ENCODE data around the gene DNMT3A. TPM values are rescaled to one million over a fixed set of nuclear protein-coding genes. Genes with fewer than 3 reads are reported as not detected.

DNMT3A gene
- total RNA-seq, 4 donors from 2014 or later = 16.1 to 33.7 (median 21.0) TPM

DNA sequence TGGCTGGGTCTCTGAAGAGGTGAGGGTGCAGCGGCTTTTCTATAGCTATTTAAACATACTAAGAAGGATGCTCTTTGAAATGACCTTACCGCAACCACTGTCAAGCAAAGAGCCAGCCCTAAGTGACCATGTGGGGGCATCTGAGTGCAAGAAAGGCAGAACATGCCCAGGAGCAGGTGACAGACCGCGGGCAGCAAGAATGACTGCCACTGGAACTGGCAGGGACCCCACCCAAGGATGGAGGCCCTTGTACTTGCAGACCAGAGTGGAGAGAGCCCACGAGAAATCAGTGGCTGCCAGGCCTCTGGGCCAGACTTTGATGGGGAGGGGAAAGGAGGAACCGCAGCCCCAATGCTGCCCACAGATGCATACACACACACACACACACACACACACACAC lies 33.1 kb downstream of the DNMT3A start:
- Histone ChIP-seq H3K4me1 (peaks cover 15 to 46% (median 32%) of the 10 kb centered on the region in 4 donors), H3K27me3 (no peaks in the 10 kb centered on the region), H3K9me3 (no peaks in the 10 kb centered on the region), H3K27ac (no peak overlapping the region), H3K36me3 (no peaks in the 10 kb centered on the region), H3K4me3 (no peak overlapping the region)
- TF ChIP-seq POLR2A (IDR thresholded peaks at IDR 0.05) (no peak), EP300 (IDR thresholded peaks at IDR 0.05; ENCODE audit: low read depth) (no peak), POLR2AphosphoS5 (IDR thresholded peaks at IDR 0.05) (no peak)
- TF ChIP-seq, protein P1, sequence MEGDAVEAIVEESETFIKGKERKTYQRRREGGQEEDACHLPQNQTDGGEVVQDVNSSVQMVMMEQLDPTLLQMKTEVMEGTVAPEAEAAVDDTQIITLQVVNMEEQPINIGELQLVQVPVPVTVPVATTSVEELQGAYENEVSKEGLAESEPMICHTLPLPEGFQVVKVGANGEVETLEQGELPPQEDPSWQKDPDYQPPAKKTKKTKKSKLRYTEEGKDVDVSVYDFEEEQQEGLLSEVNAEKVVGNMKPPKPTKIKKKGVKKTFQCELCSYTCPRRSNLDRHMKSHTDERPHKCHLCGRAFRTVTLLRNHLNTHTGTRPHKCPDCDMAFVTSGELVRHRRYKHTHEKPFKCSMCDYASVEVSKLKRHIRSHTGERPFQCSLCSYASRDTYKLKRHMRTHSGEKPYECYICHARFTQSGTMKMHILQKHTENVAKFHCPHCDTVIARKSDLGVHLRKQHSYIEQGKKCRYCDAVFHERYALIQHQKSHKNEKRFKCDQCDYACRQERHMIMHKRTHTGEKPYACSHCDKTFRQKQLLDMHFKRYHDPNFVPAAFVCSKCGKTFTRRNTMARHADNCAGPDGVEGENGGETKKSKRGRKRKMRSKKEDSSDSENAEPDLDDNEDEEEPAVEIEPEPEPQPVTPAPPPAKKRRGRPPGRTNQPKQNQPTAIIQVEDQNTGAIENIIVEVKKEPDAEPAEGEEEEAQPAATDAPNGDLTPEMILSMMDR (IDR thresholded peaks at IDR 0.05) = no peak
- WGBS, 2 donors (ENCODE audit: low coverage in 1 of 2) = 89% methylated on average over 6 of the region's 6 CpGs; no CpG with 5 or more reads in 1 of the 2 donors
- intact Hi-C loops (cut with DNase I; ENCODE audit: low total_unique reads) = no loop called here
- in situ Hi-C loops (cut with MboI; ENCODE audit: low pct_ligation_motif_present in 1 of 4, low pct_unique_long_range_greater_than_20kb in 1 of 4, low sequenced_read_pairs in 3 of 4) = no loop called here
- no peak for DNase-seq

GRCh38 chr2:25307949-25308557 lies 33.7 kb downstream of the DNMT3A start:
- intact Hi-C loops (cut with DNase I; ENCODE audit: low total_unique reads) = no loop called here
- TF ChIP-seq, protein P1 (IDR thresholded peaks at IDR 0.05) = no peak
- TF ChIP-seq POLR2AphosphoS5 (IDR thresholded peaks at IDR 0.05) (no peak), EP300 (IDR thresholded peaks at IDR 0.05; ENCODE audit: low read depth) (no peak), POLR2A (IDR thresholded peaks at IDR 0.05) (no peak)
- DNase-seq = no peak
- in situ Hi-C loops (cut with MboI; ENCODE audit: low pct_ligation_motif_present in 1 of 4, low pct_unique_long_range_greater_than_20kb in 1 of 4, low sequenced_read_pairs in 3 of 4) = no loop called here
- peaks cover 15 to 52% (median 32%) of the 10 kb centered on the region in 4 donors for H3K4me1 ChIP-seq
- no peaks in the 10 kb centered on the region for H3K27me3 ChIP-seq
- H3K27ac ChIP-seq = no peak overlapping the region
- H3K9me3 ChIP-seq = no peaks in the 10 kb centered on the region
- 85 to 100% methylated on average over 1 to 7 of the region's 7 CpGs for WGBS, 2 donors (ENCODE audit: low coverage in 1 of 2)
- H3K36me3 ChIP-seq = no peaks in the 10 kb centered on the region
- H3K4me3 ChIP-seq = no peak overlapping the region

DNA sequence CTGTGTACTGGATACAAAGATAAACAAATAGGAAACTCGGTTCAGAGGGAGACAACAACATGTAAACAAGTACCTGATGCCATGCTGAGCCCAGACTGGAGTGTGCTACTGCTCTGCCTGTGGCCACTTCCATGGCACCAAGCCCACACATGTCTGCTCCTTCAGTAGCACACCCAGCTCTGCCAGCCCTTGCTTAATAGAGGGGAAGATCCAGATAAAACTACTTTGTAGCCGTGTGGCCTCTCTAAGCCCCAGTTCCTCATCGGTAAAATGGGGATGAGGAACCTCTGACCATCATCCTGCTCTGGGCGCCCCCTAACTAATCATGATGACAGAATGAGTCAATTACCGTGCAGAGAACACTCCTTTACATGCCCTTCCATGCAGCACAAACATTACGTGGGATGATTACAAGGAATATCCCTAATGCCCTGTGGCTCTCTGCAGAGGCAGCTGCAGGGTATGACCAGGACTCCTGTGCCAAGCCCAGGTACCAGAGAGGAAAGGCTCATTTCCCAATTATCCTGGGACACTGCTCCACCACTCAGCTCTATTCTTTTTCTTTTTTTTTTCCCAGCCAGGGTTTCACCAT lies 34.9 kb downstream of the DNMT3A start:
- Histone ChIP-seq H3K27ac (no peak overlapping the region), H3K4me3 (no peak overlapping the region), H3K9me3 (no peaks in the 10 kb centered on the region), H3K27me3 (no peaks in the 10 kb centered on the region), H3K36me3 (no peaks in the 10 kb centered on the region), H3K4me1 (peaks cover 9 to 54% (median 23%) of the 10 kb centered on the region in 4 donors)
- intact Hi-C loops (cut with DNase I; ENCODE audit: low total_unique reads) (no loop called here), in situ Hi-C loops (cut with MboI; ENCODE audit: low pct_ligation_motif_present in 1 of 4, low pct_unique_long_range_greater_than_20kb in 1 of 4, low sequenced_read_pairs in 3 of 4) (no loop called here)
- 58 to 100% methylated on average over 1 to 6 of the region's 6 CpGs for WGBS, 2 donors (ENCODE audit: low coverage in 1 of 2)
- no peak for DNase-seq
- TF ChIP-seq, protein P1 (IDR thresholded peaks at IDR 0.05) = no peak
- TF ChIP-seq POLR2AphosphoS5 (IDR thresholded peaks at IDR 0.05) (no peak), POLR2A (IDR thresholded peaks at IDR 0.05) (no peak), EP300 (IDR thresholded peaks at IDR 0.05; ENCODE audit: low read depth) (no peak)

GRCh38 chr2:25305775-25306174 lies 36.0 kb downstream of the DNMT3A start:
- Histone ChIP-seq H3K4me1 (peaks cover 0 to 52% (median 15%) of the 10 kb centered on the region in 4 donors), H3K27ac (no peak overlapping the region), H3K36me3 (no peaks in the 10 kb centered on the region), H3K27me3 (no peaks in the 10 kb centered on the region), H3K9me3 (no peaks in the 10 kb centered on the region), H3K4me3 (no peak overlapping the region)
- WGBS, 2 donors (ENCODE audit: low coverage in 1 of 2) = 82% methylated on average over 10 of the region's 10 CpGs; no CpG with 5 or more reads in 1 of the 2 donors
- no peak for DNase-seq
- intact Hi-C loops (cut with DNase I; ENCODE audit: low total_unique reads) = no loop called here
- TF ChIP-seq POLR2AphosphoS5 (IDR thresholded peaks at IDR 0.05) = no peak
- TF ChIP-seq EP300 (IDR thresholded peaks at IDR 0.05; ENCODE audit: low read depth) = no peak
- TF ChIP-seq POLR2A (IDR thresholded peaks at IDR 0.05) = no peak
- TF ChIP-seq, protein P1 (IDR thresholded peaks at IDR 0.05) = no peak
- in situ Hi-C loops (cut with MboI; ENCODE audit: low pct_ligation_motif_present in 1 of 4, low pct_unique_long_range_greater_than_20kb in 1 of 4, low sequenced_read_pairs in 3 of 4) = no loop called here
